C1 segment of cervical spinal cord (tissue), 14 donors: Measurements from ENCODE around the gene TEX38.
A peak's percentile ranks its signal among the peaks of the same experiment; 100 is the strongest.
"Not testable (repeated sequence)": the region's sequence is repeated elsewhere in the genome, so short reads cannot be mapped to it uniquely, and the experiment has no call there.

Experiments
- DNase-seq, 14 donors: peaks; one replicate each; lab custom pipeline; 2025; lab: John Stamatoyannopoulos, UW

The TEX38 gene

DNA sequence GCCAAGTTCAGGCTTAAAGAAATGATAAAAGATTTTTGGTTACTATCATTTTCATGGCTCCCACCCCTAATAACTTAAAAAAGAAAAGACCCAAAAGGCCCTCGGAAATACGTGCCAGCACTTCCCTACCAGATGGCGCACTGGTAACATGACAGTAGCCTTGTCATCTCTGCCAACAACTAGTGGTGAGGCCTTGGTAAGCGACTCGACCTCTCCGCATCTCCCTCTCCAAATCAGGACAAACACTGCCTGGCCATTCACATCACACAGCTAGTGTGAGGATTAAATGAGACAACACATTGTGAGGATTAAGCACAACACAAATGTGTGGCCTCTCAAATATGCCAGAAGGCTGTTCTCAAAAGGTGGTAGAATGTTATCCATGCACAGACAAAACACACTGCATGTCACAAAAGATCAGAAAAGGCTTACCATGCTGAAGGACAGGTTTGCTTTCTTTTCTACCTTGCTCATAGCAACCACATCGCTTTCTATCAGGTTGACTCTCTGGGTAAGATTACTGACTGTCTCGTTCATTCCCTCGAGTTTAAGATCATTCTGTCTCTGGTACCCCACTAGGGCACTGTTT, 16.4 kb downstream of the TEX38 start:
- DNase-seq, result peak in 1 of 14 donors; percentile 91

GRCh38 chr1:46689356-46689755, 17.7 kb downstream of the TEX38 start:
- peak in 1 of 14 donors; percentile 93 for DNase-seq

DNA sequence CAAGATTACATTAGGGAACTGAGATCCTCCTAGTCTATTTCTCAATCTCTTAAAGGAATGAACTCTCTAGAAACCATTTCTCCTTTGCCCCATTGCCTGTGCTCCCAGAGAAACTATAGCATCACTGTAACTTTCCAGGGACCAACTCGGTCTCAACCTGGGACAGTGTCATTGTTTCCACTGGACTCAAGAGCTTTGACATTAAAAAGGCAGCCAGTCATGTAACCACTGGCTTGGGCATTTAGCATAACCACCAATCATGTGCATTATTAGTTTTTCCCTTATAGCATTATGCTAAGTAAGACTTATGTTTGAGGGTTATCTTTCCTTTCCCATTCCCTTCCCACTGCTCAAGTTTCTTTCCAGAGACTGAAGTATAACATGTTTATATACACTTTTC, 18.2 kb downstream of the TEX38 start:
- DNase-seq, result no peak

DNA sequence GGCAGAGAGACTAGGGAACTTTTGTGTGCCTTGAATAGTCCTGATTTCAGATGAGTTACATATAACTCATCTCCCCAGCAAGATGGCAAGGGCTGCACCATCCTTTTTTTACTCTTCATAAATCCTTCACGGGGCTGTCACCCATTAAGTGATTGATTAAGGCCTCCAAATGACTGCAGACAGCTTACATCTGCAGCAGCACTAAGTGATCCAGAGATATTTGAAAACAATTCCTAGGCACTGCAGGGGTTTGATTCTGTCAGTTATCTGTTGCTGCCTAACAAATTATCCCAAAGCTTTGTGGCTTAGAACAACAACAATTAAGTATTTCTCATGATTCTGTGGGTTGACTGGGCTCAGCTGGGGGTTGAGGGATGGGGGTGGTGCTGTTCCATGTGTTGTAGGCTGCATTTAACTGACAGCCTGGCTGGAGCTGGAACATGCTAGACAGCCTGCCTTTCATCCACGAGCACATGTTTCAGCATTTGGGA, 19.3 kb downstream of the TEX38 start:
- DNase-seq, result peak in 1 of 14 donors; percentile 9

DNA sequence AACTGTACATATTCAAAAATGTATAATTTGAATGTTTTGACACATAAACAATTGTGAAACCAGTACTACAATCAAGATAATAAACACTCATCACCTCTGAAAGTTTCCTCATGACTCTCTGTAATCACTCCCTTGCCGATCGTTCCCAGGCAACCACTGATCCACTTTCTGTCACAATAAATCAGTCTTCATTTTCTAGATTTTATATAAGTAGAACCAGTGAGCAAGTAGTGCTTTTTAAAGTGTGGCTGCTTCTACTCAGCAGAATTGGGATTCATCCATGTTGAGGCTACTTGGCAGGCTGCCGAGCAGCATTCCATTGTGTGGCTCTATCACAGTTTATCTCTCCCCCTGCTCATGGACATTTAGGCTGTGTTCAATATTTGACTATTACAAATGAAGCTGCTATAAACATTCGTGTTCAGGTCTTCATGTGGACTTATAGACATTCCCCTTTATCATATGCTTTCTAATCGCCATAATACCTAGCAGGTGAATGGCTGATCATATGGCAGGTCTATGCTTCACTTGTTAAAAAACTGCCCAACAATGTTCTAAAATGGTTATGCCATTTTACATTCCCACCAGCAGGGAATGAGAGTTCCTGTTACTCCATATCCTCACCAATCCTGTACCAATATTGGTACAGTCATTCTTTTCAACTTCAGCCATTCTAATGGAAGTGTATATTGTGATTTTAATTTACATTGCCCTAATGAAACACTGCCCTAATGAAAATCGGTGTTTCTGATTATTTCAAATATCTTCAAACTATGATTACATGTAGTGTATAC, 20.5 kb downstream of the TEX38 start:
- peak in 2 of 14 donors; percentile 18 to 36 for DNase-seq

GRCh38 chr1:46692811-46693770, 21.4 kb downstream of the TEX38 start:
- DNase-seq, result peak in 1 of 14 donors; percentile 64

DNA sequence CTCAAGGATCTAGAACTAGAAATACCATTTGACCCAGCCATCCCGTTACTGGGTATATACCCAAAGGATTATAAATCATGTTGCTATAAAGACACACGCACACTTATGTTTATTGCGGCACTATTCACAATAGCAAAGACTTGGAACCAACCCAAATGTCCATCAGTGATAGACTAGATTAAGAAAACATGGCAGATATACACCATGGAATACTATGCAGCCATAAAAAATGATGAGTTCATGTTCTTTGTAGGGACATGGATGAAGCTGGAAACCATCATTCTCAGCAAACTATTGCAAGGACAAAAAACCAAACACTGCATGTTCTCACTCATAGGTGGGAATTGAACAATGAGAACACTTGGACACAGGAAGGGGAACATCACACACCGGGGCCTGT, 23.0 kb downstream of the TEX38 start:
- not testable (repeated sequence) for DNase-seq

DNA sequence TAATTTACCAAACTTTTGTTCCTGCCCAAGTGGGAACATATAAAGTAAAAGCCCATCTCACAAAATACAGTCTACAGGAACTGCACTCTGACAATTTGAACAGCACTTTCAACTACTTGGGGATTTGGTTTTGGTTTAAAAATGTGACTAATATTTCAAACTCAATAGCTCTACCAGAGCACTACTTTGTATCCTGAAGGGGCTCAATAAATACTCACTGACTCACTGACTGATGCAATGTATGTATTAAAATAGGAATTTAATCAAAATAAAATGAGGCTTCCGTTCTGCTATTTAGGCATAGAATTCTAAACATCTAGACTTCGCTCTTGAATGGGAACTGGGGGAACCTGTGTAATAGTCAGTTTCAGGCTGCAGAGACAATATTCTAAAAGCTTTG, 25.4 kb downstream of the TEX38 start:
- no peak for DNase-seq

DNA sequence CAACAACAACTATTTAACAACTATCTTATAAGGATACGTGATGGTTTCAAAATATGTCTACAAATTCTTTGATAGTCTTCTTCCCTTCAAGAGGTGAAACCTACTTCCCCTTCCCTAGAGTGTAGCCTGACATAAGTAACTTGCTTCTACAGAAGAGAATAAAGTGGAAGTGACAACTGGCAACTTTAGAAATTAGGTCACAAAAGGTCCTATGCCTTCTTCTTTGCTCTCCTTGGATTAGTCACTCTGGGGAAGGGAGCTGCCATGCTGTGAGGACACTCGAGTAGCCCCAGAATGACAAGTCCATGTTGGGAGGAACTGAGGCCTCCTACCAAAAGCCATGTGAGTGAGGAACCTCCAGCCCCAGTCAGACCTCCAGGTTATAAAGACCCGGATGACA, 28.0 kb downstream of the TEX38 start:
- DNase-seq, result no peak

DNA sequence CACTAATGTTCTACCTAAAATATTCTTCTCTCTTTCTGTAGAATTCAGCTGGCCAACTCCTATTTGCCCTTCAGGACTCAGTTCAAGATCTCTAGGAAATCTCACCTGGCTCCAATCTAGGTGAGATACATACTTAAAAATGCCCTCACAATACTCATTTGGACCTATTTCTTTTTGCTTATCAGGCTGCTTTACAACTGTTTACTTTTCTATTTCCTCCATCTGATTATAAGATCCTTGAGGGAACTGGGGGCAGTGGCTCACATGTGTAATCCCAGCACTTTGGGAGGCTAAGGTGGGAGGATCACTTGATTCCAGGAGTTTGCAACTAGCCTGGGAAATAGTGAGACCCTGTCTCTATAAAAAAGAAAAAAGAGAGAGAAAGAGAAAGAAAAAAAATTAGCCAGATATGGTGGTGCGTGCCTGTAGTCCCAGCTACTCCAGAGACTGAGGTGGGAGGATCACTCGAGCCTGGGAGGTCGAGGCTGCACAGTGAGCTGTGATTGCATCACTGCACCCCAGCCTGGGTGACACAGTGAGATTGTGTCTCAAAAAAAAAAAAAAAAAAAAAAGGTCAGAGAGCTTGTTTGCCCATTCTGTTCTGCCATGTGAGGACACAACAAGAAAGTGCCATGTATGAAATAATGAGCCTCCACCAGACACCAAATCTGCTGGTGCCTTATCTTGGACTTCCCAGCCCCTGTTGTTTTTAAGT, 32.4 kb downstream of the TEX38 start:
- DNase-seq, result no peak

DNA sequence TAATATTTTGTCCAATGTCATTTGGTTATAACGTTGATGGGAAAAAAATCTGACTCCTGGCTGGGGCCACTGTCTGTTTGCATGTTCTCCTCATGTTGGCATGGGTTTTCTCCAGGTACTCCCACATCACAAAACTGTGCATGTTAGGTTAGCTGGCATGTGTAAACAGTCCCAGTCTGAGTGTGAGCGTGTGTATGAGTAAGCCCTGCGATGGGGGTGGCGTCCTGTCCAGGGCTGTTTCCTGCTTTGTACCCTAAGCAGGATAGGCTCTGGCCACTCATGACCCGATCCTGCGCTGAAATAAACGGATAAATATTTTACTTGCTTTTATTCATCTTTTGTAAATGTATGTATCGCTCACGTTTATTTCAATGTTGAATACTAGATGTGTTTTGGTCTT, 33.8 kb downstream of the TEX38 start:
- no peak for DNase-seq

DNA sequence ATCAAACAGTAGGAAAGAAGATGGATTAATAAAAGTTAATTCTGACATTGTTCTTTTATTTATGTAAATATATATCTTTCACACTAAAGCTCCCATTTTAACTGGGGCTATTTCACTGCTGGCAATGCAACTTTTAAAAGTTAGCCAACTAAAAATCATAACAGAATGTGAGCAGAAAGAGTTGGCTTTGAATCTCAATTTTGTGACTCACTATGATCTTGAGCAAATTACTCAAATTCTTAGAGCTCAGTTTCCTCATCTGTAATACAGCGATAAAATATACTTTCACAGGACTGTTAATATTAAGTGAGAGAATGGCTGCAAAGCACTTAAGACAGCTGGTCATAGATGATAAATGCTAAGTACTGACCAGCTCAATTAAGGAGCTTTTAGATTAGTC, 36.5 kb downstream of the TEX38 start:
- DNase-seq, result no peak

DNA sequence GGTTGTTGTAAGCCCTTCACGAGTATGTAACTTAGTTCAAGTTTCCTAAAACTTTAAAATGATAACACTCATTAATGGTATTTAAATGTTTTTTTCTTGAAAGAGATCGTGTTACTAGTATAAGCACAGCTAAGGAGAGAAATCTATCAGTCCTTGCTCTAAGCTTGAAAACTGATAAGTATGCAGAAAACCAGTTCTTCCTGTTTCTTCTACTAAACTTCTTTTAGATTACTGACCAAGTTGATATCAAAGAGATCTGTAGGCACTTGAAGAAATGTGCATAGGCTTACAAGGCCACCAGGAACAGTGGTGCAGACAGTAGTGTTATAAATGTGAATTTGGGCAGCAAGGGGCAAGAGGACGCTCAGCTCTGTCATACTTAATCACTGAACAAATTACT, 43.3 kb downstream of the TEX38 start:
- DNase-seq, result no peak

DNA sequence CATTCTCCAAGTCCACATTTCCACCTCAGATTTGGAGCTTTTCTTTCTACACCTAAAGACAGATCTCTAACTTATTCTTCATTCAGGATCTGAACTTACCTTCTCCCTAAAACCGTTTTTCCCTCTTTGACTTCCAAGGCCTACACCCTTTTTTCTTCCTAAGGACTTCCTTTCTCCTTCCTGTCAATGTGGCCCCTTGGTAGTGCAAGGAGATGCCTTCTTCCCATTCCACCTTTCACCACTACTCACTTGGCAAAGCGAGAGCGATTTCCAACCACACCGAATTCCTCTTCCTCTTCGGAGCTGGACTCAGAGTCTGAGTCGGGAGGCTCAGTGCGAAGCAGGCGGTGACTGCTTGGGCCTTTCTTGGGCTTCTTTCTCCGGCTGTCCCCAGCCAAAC, 46.0 kb downstream of the TEX38 start:
- no peak for DNase-seq

DNA sequence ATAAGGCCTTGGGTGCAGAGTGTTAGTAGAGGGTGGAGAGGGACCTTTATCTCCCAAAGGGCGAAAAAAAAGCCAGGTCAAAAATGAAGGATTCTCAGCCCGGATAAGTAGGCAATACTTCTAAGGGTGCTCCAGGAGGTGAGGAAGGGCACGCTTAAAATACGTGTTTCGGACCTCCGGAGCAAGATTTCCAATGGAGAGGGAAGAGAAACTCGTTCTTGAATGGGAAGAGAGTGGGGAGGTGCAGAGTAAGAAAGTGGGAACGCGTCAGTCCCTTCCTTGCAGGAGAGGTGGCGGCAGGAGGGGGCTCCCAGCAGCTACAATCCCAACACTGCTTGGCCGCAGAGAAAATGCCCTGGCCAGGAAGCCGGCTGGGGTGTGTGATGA, 46.7 kb downstream of the TEX38 start:
- no peak for DNase-seq

GRCh38 chr1:46718727-46719622, 47.3 kb downstream of the TEX38 start, which contains the start of gene EFCAB14:
EFCAB14 (minus strand) TSS chr1:46719114; CDS start chr1:46718087, 1,027 bp downstream.
- DNase-seq, result peak; percentile 76 to 97 (median 92)

DNA sequence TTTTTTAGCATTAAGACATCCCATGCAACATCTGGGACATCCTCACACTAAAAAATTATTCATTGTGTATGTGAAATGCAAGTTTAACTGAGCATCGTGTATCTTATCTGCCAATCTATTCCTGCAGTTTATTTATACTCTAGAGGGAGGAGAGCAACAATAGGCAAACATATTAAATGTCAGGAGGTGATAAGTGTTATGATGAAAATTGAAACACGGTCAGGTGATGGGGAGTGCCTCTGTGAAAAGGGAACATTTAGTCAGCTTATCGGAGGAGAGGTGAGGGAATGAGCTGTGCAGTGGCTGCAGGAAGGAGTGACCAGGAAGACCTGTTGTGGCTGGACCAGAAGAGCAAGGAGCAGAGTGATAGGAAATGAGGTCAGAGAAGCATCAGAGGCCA, 48.0 kb downstream of the TEX38 start:
- peak in 1 of 14 donors; percentile 18 for DNase-seq

DNA sequence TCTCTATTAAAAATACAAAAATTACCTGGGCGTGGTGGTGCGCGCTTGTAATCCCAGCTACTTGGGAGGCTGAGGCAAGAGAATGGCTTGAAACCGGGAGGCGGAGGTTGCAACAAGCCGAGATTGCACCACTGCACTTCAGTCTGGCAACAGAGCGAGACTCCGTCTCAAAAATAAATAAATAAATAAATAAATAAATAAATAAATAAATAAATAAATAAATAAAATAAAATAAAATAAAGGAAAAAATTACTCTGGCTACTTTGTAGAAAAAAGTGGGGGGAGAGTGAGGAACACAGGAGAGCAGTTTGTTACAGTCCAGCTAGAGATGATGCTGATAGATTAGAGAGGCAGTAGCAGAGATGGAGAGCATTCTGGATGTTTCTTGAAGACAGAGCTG, 48.7 kb downstream of the TEX38 start:
- not testable (repeated sequence) for DNase-seq

DNA sequence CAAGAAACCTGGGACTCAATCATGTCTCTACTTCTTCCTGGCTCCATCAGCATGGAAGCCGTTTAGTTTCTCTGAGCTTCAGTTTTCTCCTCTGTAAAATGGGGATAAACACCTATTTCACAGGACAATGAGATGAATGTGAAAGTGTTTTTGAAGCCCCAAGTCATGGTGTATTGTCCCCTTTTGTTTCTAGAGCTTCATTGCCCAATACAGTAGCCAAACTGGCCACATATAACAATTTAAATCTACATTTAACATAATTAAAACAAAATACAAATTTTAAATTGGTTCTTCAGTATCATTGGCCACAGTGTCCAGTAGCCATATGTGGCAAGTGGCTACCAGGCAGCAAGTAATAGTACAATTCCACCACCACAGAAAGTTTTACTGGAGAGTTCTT, 49.5 kb downstream of the TEX38 start:
- DNase-seq, result no peak

- DNase-seq, result no peak
Observed at GRCh38 chr1:46721686-46722205, 50.1 kb downstream of the TEX38 start.
